Pulmonary artery endothelial cell (primary cell): ENCODE data around the gene ALK. TPM values are rescaled to one million over a fixed set of nuclear protein-coding genes. Genes with fewer than 3 reads are reported as not detected.
"Not testable (repeated sequence)": the region's sequence is repeated elsewhere in the genome, so short reads cannot be mapped to it uniquely, and the experiment has no call there.

Experiments
- DNase-seq: peaks from one replicate; pipeline ENCODE4 v3.0.0-alpha.2; 2011; ENCODE audit warnings: low read depth, low spot score
- total RNA-seq: library from RNA; depleted of rRNA; stranded (reverse); fragments of >200 nt; gene quantifications from 2 replicates; pipeline ENCODE4 v1.2.3, GENCODE V29; 2014

ALK gene
- total RNA-seq, 1 donor from 2014 or later: not detected

DNA sequence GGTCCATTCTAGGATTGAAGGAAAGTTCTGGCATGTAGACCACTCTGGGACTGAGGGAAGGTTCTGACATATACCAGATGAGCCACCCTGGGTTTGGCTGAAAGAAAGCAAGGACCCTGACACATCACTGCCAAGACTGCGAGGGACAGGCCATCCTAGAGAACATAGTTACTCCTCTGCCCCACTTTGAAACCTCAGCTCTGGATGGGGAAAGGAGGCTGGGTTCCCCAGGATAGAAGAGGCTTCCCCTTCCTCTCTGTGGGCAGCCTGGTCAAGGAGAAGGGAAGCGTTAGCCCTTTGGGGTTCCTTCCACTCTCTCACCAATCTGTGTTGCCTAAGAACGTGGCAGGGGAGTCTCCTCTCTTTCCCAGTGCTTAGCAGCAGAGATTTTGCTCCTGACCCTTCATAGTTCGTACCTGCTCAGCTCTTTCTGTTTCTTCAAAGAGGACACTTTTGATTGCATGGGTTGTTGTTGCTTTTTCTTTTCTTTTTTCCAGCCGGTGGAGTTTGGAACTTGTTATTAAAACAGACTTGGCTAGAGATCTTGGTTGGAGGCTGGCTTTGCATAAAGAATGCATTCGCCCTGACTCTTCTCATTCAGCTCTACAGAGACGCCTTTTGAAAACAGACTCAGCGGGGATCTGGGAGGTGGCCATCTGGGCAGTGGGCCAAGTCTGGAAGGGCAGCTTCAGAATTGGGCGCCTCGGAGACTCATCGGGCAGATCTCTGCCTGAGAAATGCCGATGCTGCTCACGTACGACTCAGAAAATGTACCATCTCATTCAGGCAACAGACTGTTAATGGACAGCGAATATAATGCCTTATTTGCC is 640.1 kb downstream of the ALK start:
- DNase-seq: no peak

DNA sequence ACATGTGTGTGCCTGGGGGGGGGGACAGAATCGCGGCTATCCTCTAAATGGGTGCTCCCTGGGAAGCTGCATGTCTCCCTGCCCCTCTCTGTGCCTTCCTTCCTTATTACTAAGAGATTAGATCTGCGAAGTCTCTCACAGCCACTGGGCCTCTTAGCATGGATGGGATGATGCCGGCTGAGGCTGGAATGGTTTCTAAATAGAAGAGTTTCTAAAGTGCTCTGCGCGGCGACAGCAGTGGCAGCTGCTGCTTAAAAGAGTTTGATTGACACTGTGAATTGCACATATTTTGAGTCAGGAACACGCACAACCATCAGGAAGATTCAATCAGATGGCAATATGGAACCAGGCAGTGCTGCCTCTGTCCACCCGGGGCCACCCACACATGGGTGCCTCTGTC is 642.4 kb downstream of the ALK start:
- no peak for DNase-seq

DNA sequence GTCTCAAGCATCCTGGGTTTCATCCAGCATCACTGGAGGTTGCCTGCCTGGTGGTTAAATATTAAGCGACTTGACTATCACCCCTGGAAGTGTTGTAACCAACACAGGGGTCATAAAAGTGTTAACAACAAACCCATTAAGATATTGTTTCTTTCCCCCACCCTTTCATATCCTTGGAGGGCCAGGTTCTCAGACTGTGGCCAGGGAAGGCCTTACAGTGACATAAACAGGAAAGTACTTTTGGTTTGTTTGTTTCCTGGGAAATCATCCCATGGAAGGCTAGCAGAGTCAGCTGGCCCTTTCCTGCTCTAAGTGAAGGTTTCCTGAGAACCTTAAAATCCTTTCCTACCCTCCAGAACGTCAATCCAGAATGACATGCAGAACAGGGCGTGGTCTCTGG is 645.2 kb downstream of the ALK start:
- DNase-seq: no peak

DNA sequence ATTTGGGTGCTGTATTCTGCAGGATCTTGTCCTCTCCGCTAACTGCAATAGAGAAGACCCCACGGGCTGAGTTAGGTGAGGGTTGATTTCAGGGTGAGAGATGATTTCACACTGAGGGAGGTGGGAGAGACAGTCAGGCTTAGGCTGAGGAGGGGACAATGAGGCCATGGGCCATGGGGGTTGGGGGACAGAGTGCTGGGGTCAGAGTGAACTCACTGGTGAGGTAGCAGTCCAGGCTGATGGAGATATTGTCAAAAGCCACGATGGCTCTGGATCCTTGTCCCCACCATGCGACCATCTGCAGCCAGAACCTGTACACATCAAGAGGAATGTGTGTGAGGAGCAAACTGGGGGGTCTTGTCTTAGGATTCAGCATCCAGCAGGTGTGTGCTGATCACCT is 646.2 kb downstream of the ALK start:
- DNase-seq: no peak

DNA sequence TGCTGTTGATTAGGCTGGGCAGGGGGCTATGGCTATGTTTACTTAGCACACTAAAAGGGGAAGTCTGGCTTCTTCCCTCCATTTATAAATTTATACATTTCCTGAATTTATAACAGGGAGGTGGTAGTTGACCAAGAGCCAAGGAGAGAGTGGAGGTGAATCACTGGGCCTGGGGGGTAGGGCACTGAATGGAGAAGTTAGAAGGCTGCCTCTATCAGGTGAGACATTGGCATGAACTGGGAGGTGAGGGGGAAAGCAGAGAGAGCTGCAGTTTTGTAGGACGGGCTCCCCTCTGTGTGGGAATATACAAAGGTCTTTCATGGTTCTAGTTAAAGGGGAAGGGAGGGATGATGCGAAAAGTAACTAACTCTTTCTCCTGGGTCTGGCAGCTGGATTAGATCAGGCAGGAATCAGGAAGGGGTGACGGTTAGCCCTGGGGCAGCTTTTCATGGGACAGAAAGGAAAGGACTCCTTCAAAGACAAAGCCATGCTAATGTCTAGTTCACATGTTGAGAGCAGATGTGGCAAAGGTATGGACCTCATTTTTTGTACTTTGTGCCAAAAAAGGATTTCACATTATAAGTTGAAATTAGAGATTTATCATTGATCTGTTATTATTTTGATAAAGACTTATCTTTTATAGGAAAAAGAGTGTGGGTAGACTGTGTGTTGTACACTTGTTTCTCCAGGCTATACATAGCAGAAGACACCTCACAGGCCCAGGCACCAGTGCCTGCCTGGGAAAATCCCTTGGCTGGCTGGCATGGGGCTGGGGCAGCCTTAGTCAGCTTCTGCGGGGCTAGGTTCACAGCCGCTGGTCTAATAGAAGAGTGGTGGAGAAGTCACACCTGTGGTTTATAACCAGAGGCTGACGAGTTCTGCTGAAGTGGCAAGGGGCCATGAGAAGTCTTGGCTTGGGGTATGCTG is 647.4 kb downstream of the ALK start:
- DNase-seq: no peak

DNA sequence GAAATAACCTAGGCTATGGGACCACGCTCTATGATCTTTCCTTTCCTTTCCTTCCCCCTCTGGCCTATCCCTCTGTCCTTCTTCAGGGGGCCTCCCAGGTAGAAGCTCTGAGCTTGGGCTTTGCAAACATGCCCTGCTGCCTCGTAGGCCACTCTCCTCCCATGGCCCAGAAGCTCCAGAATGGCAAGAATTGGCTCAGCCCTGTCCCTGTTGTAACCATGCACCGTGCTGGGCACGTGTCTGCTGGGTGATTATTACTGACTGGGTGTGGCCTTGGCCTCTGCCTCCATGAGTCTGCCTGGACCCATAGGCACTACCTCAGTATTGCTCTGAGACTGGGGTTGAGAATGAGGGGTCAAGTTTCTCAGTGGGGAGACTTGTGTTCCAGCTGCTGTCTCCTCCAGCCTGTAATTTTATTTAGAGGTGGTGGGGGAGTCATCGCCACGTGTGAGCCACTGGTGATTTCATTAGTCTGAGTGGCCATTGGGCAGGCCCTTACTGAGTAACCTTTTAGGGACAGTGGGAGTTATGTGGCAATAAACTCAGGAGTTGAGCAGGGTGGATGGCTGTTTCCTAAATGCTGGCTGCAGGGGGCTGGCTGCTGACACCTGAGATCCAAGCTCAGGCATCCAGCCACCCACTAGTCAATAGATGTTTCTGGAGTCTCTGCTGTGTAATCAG is 648.2 kb downstream of the ALK start:
- no peak for DNase-seq

DNA sequence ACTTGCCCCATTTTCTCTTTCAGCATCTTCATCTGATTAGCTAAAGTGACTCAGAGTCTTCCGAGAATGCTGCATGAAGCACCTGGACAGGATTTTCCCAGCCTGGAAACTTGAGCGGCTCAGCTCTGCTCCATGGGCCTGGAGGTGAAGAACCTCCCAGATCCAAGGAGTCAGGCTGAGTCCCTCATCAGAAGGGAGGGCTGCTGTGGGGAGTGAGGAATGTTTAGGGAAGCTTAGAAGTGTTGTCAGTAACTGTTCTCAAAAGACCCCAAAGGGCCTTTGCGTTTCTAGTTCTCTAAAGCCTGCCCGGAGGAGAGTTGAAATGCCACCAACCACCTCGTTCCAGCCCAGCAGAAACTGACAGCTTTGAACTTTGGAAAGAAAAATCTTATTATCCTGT is 649.1 kb downstream of the ALK start:
- no peak for DNase-seq

DNA sequence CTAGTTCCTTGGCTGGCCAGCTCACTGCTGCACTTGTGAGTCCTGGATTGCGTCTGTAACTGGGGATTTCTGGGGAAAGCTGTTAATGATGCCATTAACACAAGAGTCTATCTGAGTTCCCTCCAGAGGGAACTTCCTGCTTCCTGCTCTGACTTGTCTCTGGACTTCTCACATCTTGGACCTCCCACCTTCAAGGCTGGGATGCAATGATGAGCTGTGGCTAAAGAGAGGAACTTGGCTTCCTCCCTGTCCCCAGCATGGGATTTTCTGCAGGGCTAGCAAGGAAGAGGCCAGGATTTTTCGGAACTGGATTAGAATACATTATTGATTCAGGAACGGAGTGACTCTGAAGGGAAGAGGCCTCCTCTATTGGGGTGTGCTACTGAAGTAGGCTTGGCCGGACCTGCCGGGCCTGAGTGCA is 650.7 kb downstream of the ALK start:
- DNase-seq: no peak

DNA sequence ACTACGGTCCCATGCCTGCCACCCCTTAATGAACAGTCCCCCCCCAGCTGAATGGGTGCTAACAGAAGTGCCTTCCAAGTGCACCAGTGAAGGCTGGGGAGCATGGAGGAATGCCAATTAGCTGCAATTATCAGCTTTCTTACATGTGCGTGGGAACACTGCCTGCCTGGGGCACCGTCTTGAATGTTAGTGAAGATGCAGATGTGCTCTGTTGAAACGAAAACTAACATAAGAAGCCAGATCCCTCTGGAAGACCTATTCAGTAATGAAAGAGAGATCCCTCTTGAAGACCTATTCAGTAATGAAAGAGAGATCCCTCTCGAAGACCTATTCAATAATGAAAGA is 651.6 kb downstream of the ALK start:
- DNase-seq: no peak

DNA sequence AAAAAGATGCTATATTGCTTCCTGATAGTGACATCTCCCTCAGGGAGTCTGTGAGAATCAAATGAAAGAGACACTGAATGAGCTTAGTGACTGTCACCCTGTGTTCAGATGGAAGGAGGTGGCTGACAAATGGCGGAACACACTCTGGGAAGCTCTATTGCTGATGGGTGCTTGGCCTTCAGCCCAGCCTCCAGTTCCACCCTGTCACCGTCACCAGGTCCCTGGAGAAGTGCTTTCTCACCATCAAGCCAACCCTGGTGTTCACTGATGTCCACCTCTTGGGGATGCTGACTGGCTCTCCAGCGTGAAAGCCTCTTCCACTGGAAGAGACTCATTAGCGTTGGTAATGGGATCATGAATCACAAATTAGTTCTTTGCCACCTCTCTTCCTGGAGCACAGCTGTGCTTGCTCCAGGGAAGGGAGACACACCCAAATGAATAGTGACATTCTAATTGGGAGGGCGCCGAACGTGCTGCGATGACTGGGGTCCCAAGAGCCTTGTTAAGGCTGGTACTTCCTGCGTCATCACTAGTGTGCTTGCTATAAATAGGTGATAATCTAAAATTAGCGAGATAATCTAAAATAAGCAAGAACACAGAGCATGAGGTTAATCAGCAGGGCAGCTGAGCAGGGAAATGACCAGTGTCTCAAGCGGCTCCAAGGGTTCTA is 652.2 kb downstream of the ALK start:
- DNase-seq: no peak

DNA sequence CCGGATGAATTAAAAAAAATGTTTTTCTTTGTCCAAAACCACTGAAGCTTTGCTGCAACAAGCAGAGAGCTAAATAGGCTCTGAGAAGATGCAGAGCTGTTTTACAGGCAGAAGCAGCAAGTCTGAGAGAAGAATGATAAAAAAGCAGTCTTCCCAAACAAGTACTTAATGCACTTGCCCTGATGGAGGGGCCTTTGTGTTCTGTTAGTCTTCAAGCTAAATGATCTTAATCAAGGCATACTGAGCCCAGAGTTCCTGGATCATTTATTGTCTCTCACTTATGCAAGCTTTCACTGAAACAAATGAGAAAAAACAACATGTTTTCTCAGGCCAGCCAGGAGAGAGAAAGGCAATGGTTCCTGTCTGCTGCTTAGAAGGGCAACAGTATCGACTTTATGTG is 653.7 kb downstream of the ALK start:
- no peak for DNase-seq

DNA sequence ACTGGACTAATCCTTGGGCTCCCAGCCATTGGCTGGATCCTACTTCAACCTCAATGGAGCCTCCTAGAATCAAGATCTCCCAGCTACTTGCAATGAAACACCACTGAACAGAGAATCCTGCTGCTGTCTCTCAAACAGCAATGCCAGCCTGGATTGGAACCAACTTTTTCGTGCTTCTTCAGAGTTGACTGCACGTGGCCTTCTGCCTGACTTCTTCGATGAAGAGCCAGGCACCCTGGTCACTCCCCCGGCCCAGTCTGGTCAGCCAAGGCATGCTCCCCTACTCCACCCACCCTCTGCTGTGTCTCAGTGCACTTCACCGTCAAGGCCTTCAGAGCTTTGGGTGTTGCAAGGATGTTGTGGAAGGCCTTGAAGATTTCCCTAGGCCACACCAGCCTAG is 657.5 kb downstream of the ALK start:
- no peak for DNase-seq

DNA sequence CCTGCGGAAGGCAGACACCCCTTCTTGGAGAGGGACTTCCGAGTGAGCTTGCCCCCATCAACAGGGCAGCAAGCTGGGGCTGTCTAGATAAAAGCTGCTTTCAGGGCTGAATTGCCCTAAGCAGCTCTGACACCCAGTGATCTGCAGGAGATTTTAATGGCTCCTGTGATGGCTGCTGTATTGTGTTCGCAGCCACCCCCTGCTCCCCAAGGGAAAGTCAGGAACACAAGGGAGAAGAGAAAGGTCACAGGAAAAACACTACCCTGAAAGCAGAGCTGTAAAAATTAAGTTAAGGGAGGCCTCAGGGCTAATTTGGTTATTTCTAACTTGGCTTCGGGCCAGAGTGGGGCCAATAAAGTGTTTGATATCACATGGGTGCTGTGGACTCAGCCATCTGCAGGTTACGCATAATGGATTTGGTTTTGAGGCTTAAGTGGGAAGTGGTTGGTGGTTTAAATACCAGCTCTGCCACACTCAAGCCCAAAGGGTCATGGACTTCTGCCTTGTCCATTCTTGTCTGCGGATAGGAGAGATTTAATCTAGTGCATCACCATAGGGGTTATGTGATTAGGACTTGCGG is 658.6 kb downstream of the ALK start:
- DNase-seq: no peak

DNA sequence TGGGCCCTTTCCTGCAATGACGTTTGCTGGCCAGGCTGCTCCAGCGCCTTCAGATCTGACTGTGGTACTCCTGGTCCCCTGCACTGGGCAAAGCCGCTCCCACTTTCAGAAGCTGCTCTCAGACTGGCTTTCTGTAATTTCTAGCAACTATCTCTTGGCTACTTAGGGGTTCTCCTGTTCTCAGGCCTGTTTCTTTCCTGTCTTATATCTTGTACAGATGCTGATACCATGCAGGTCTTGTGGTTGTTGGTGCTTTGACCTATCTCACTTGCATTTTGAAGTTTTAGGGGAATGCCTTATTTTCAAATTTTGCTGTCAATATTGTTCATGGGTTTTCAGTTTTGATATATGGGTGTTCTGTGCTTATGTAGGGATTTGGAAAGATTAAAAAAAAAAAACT is 660.4 kb downstream of the ALK start:
- DNase-seq: no peak

DNA sequence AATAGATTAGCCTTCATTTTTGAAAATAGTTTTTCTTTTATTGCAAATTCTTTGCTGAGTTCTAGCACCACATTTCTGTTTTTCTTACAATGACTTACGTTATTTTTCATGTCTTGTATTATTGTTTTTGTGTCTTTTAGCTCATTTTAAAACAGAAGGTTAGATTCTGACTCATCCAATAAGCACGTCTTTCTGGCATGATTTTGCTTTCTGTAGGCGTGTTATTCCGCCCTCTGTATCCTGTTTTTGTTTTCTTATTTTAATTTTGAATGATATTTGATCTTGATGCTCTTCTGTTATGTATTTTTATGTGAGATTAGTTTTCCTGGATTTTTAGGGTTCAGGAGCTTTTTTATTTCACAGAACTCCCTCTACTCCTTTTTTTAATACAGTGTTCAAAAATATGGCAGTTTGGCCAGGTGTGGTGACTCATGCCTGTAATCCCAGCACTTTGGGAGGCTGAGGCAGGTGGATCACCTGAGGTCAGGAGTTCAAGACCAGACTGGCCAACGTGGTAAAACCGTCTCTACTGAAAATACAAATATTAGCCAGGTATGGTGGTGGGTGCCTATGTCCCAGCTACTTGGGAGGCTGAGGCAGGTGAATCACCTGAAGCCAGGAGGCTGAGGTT is 661.1 kb downstream of the ALK start:
- DNase-seq: peak; percentile 74

DNA sequence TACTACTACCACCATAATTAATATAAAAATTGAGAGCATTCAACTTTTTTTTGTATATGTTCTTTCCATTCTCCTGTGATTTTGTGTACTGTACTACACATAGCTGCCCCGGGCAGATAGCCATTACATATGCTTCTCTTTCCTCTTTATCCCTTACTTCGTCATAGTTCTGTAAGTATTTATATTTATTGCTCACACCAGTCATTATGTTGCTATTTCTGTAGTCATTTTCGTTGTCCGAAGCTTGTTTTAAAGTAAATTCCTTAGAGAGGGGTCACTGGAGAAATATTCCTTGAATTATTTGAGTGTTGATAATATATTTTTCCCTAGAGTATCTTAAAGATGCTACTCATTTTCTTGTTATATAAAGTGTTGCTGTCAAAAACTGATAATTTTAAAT is 662.2 kb downstream of the ALK start:
- no peak for DNase-seq

DNA sequence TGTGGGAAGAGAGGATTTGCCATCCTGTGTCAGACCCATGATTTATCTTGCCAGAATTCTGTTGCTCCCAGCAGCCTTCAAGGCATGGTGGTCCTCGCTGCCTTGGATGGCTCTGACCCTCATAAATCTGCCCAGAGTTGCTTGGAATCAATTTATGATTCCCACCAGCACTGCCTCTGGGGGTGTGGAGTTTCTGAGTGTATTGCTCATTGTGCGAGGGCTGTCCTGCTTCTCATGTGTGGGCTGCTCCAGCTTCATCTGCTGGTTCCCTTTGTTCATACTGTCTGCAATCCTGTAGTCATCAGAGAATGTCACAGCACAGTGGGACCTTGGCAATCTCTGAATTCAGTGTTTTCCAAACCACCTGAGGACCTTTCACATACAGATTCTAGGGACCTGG is 666.4 kb downstream of the ALK start:
- no peak for DNase-seq

DNA sequence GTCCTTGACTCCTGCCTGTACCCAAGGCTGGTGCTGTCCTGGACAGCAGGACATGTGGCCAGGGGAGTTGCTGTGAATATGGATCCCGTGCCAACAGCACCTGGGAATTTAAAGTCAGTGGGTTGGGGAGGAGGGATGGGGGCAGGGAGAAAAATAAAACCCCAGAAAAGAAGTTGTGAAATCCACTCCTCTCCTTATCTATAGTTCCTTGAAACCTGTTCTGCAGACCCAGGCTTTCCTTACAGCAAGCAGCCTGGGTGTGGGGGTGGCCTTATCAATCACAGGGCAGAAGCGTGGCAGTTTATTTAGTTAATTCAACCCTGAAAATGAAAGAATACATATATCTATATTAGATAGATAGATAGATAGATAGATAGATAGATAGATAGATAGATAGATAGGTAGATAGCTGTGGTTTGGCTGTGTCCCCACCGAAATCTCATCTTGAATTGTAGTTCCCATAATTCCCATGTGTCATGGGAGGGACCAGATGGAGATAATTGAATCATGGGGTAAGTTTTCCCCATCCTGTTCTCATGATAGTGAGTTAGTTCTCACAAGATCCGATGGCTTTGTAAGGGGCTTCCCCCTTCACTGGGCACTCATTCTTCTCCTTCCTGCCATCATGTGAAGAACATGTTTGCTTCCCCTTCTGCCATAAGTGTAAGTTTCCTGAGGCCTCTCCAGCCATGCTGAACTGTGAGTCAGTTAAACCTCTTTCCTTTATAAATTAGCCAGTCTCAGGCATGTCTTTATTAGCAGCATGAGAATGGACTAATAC is 667.7 kb downstream of the ALK start:
- not testable (repeated sequence) for DNase-seq

DNA sequence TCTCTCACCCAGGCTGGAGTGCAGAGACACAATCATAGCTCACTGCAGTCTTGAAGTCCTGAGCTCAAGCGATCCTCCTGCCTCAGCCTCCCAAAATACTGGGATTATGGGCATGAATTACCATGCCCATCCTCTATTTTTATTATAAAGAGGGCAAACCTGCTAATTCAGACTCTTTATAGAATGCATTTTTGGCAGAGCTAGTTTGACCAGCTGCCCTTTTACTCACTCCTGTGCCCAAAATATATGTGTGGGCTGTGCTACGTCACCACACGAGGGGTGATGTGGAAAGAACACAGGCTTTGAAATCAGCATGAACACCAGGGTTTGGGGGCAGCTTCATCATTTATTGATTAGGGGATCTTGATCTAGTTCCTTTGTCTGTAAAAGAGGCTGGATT is 668.4 kb downstream of the ALK start:
- no peak for DNase-seq

DNA sequence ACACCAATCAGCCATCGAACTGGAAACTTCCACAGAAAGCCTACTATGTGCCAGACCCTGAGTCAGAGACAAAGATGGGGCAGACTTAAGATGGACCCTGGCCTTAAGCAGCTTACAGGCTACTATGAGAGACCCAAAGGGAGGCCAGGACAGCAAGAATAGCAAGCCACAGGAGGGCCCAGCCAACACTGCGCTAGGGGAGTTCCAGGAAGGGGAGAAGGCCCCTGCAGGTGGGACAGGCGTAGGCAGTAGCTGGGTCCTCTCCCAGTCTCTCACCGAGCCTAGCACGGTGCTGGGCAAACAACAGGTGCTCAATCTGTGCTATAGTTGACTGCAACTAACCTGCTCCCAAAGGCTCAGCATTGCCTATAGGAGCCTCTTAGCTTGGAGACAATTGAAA is 670.0 kb downstream of the ALK start:
- no peak for DNase-seq
